ENCODE results near the gene CDC123.
"Not testable (repeated sequence)": the region's sequence is repeated elsewhere in the genome, so short reads cannot be mapped to it uniquely, and the experiment has no call there.

CDC123 gene

DNA sequence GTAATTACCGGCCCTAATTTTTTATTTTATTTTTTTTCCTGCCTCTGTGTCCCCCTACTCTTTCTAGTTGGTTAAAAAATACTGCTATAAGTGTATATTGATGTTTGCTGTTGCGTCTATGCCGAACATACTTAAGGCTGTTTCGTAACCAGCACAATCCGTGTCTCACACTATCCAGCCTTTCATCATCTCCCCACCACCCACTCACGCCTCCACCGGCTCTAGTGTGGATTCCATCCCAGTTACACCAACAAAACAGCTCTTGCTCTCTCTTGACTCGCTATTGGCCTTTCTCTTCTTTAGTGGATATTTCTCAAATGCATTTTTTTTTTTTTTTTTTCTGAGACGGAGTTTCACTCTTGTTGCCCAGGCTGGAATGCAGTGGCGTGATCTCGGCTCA is 83.3 kb downstream of the CDC123 start:
- Histone ChIP-seq H3K27ac (ENCODE audit: low read depth, low read length) (no peak overlapping the region), H3K9ac (ENCODE audit: low read length) (no peak overlapping the region)

DNA sequence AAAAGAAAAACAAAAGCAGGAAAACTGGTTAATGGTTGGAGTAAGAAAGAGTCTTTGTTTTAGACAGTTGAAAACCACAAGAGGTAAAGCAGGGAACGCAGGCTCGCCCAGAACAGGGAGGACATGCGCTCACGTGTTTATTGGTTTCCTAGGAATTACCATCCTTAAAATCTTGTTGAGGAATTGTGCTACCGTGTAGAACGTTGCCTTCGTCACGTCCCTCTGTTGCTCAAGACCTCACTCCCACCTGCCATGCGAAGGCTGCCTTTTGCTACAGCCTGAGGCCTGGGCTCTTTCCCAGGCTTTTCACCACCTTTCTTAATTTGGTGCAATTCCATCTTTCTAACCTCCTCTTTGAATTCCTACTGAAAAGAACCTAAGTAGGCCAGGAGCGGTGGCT is 91.8 kb downstream of the CDC123 start:
- Histone ChIP-seq H3K4me3 (ENCODE audit: low read length) (no peak overlapping the region), H3K27ac (ENCODE audit: low read depth, low read length) (no peak overlapping the region), H3K36me3 (ENCODE audit: control insufficient read depth, insufficient read depth, low read length) (no peaks in the 10 kb centered on the region), H3K4me1 (ENCODE audit: control insufficient read depth, insufficient read depth, low read length) (no peaks in the 10 kb centered on the region), H3K27me3 (ENCODE audit: control insufficient read depth, insufficient read depth, low read length) (no peaks in the 10 kb centered on the region), H3K9ac (ENCODE audit: low read length) (no peak overlapping the region)

More for the DNA sequence above, 83.3 kb downstream of the CDC123 start:
- Histone ChIP-seq H3K4me3 (ENCODE audit: low read length) (no peak overlapping the region), H3K36me3 (ENCODE audit: control insufficient read depth, insufficient read depth, low read length) (no peaks in the 10 kb centered on the region), H3K4me1 (ENCODE audit: control insufficient read depth, insufficient read depth, low read length) (no peaks in the 10 kb centered on the region), H3K27me3 (ENCODE audit: control insufficient read depth, insufficient read depth, low read length) (no peaks in the 10 kb centered on the region)

DNA sequence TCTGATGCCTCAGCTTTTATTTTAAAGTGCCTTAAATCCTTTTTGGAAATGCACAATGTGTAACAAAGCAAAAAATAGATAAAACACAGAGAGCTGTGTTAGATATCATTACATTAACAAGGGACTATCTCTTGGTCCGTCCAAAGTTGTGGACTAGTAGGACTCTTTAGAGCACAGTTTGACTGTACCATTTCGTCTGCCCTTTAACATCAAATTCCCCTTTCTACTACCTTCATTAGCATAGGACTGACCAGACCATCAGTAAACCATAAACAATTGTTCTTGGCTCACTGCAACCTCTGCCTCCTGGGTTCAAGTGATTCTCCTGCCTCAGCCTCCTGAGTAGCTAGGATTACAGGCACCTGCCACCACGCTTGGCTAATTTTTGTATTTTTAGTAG is 101.8 kb downstream of the CDC123 start:
- not testable (repeated sequence) for H3K36me3 ChIP-seq (ENCODE audit: control insufficient read depth, insufficient read depth, low read length); H3K4me3 ChIP-seq (ENCODE audit: low read length); H3K27ac ChIP-seq (ENCODE audit: low read depth, low read length)

DNA sequence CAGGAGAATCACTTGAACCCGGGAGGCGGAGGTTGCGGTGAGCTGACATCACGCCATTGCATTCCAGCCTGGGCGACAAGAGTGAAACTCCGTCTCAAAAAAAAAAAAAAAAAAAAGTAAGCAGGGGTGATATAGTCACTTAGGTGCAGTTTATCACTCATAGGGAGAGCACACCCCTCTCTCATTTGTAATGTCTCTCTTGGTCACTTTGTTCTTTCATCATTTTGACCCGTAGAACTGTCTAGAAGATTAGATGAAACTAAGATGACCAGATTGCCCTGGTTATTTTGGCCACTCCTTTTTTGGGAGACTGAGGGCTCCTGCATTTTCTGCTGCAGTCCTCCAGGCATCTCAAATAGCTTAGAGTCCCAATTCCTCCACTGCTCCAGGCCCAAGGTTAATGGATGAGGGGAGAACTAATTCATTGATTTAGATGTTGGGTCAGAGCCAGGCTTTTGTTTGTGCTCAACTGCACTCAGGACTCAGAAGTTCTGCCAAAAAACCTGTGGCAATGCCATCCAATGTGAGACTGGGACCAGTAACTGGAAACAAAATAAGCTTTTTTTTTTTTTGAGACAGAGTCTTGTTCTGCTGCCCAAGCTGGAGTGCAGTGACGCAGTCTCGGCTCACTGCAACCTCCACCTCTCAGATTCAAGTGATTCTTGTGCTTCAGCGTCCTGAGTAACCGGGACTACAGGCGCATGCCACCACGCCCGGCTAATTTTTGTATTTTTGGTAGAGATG is 103.4 kb downstream of the CDC123 start:
- Histone ChIP-seq H3K9ac (ENCODE audit: low read length) (no peak overlapping the region), H3K4me3 (ENCODE audit: low read length) (no peak overlapping the region), H3K27me3 (ENCODE audit: control insufficient read depth, insufficient read depth, low read length) (no peaks in the 10 kb centered on the region), H3K36me3 (ENCODE audit: control insufficient read depth, insufficient read depth, low read length) (no peaks in the 10 kb centered on the region), H3K27ac (ENCODE audit: low read depth, low read length) (no peak overlapping the region), H3K4me1 (ENCODE audit: control insufficient read depth, insufficient read depth, low read length) (no peaks in the 10 kb centered on the region)

More for the DNA sequence above, 101.8 kb downstream of the CDC123 start:
- H3K4me1 ChIP-seq (ENCODE audit: control insufficient read depth, insufficient read depth, low read length); H3K9ac ChIP-seq (ENCODE audit: low read length); H3K27me3 ChIP-seq (ENCODE audit: control insufficient read depth, insufficient read depth, low read length): not testable (repeated sequence)

Data from rectal smooth muscle tissue (tissue), 1 donor.